ENCODE measurements around the gene CHN1.

DNA sequence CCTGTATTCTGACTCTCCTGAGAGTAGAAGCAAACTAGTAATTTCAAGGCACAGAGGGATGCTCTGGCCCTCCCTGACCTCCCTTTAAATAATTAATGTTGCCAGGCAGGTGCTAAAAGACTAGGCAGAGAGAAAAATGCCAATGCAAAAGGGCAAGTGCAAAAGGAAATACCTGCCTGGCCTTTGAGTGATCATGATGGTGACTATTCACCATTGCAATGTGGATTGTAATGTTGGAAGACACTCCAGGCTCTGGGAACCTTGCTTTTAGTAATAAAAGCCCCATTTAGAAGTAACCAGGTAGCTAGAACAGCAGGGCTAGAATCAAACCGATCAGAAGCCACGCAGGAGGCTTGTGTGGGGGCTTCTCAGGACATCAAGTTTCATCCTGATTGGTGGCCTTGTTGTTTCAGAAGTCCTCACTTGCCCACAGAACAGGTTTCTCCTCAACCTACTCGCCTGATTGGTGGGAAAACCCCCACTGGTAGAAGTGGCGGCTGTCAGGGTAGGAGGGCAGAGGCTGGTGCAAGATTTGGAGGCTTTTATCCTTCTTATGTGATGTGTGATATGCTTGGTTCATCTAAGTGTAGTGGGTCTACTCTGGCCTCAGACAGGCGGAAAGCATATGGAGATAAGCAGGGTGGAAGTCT, 224.9 kb downstream of the CHN1 start:
- TF ChIP-seq, protein P1, sequence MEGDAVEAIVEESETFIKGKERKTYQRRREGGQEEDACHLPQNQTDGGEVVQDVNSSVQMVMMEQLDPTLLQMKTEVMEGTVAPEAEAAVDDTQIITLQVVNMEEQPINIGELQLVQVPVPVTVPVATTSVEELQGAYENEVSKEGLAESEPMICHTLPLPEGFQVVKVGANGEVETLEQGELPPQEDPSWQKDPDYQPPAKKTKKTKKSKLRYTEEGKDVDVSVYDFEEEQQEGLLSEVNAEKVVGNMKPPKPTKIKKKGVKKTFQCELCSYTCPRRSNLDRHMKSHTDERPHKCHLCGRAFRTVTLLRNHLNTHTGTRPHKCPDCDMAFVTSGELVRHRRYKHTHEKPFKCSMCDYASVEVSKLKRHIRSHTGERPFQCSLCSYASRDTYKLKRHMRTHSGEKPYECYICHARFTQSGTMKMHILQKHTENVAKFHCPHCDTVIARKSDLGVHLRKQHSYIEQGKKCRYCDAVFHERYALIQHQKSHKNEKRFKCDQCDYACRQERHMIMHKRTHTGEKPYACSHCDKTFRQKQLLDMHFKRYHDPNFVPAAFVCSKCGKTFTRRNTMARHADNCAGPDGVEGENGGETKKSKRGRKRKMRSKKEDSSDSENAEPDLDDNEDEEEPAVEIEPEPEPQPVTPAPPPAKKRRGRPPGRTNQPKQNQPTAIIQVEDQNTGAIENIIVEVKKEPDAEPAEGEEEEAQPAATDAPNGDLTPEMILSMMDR (IDR thresholded peaks at IDR 0.05), result no peak
- TF ChIP-seq POLR2AphosphoS5 (IDR thresholded peaks at IDR 0.05), result no peak
- TF ChIP-seq POLR2A (IDR thresholded peaks at IDR 0.05), result no peak

Data from sigmoid colon (tissue), 4 donors.